NCI-H1105 treated with DMSO at 0.1 percent for 48 hours (cell line): ENCODE data around the gene TWSG1.
"Not testable (repeated sequence)": the region's sequence is repeated elsewhere in the genome, so short reads cannot be mapped to it uniquely, and the experiment has no call there.

ENCODE experiments used
- DNase-seq: peaks from one replicate; lab custom pipeline; 2025; lab: John Stamatoyannopoulos, UW

TWSG1 gene

DNA sequence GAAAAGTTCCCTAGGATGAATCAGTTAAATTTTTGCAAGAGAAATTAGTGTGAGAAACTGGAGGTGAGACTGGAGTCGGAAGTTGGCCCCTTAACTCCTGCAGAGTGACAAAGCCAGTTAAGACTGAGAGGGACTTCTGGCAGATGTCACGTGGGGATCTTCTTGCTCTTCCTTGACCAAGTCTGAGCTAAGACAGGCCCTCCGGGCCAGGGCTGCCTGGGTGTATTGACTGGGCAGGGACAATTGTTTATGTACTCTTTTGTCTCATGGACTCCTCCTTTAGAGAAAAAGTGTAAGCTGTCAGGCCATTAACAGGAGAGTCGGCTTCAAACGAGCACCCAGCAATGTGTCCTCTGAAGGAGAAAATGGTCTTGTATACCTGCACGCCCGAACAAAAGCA is 92.2 kb downstream of the TWSG1 start:
- no peak for DNase-seq

DNA sequence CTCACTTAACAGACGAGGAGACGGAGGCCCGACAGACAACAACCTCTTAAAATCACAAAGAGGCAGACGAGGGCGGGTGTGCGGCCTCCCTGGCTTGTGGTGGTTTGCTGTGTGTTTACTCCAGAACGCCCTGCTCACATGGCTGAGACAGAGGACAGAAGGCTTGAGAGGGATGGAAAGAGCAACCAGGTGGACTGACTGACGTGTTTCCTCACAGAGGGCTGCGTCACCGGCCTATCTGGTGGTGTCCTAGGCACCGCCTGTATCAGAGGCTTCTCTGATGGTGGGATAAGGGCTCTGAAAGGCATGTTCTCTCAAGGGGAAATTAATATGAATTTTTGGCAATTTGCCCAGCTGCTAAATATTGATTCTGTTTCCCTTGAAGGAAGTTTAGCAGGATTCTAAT is 93.7 kb downstream of the TWSG1 start:
- no peak for DNase-seq

DNA sequence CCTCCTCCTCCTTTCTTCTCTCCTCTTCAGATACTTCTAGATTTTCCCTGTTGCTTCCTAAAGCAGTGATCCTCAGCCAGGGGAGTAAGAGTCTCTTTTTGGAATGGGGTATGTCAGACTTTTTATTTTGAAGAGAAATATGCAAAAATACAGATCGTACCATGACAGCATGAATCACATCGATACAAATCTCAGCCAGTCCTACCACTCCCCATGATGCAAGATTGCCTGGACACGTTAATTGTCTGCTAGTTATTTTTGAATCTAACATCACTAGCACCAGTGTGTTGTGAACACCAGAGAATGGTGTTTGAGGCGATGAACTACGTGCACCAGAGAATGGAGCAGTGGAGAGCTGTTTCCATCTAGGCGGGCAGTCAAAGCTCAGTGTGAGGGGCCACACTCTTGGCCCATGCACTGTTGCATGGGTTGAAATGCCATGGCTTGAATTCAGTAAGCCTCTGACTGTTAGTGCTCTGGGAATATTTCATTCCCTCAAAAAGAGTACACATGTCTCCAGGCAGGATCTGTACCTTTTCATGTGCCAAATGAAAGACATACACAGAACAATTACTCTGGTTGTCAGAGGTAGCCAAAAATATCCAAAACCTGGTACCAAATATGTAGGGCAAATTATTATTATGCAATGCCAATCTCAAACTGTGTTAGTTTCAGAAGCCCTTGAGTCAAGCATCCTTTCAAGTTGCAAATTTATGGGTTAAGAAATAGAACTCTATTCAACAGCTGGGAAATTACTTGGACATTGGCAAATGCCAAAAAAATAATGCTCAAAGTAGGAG is 94.5 kb downstream of the TWSG1 start:
- DNase-seq: no peak

DNA sequence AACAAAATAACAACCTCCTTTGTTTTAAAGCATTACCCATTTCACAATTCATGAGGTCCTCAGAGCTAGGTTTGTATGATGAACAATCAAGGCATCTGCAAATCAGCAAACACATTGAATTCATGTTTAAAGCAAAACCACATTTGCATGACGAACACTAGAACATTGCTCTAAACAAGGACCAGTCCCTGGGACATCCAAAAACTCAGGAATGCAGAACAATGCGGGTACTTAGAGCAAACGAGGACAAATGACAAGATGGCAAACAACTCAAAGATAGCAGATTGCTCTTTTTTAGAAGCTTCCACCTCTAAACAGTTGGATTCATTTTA is 95.1 kb downstream of the TWSG1 start:
- DNase-seq: no peak

DNA sequence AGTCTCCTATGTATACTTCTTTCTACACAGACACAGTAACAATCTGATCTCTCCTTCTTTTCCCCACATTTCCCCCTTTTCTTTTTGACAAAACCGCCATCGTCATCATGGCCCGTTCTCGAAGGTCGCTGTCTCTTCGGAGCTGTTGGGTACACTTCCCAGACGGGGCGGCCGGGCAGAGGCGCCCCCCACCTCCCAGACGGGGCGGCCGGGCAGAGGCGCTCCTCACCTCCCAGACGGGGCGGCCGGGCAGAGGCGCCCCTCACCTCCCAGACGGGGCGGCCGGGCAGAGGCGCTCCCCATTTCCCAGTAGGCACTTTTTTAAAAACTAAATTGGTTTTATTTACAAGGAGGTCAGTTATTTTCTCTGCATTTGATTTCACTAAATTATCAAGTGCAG is 95.7 kb downstream of the TWSG1 start:
- not testable (repeated sequence) for DNase-seq

DNA sequence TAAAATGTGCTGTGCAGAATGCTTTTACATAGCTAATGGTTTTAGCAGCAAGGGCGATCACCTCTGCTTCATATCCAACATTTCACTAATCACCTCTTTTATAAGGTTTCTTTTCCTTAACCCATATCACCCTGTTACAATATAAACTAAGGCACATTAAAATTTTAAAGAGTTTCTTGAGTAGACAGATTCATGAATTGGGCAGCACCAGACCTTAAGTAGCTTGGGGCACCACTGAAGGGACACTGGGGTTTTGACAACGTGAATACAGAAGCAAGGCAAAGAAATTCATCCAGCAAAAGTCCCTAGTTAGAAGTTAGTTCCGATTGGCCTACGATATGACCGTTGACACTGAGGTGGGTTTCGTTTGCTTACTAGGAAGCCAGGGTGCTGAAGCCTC is 96.7 kb downstream of the TWSG1 start:
- DNase-seq: no peak

DNA sequence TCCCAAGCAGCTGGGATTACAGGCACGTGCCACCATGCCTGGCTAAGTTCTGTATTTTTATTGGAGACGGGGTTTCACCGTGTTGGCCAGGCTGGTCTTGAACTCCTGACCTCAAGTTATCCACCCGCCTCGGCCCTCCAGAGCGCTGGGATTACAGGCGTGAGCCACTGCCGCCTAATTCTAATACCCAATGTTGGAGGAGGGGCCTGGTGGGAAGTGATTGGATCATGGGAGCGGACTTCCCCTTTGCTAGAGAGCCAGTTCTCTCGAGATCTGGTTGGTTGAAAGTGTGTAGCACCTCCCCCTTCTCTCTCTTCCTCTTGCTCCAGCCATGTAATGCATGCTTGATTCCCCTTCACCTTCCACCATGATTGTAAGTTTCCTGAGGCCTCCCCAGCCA is 98.5 kb downstream of the TWSG1 start:
- DNase-seq: not testable (repeated sequence)

DNA sequence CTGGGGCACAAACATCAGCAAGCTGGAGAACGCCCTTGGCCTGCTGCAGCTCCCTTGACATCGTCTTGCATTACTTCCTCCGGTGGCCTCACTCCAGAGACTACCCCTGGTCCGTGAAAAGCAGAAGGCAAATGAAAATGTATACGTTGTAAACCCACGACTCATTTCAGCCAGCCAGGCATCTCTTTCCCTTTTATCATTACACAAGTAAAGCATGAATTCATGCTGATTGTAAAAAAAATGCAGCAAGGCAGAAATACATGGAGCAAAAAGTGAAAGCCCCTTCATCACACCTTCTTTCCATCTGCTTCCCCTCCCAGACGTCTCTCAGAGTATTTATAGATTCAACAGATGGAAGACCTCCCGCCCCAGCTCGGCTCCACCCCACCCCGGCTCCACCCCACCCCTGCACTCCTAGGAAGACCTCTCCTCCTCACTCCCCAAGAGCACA is 99.1 kb downstream of the TWSG1 start:
- DNase-seq: no peak

DNA sequence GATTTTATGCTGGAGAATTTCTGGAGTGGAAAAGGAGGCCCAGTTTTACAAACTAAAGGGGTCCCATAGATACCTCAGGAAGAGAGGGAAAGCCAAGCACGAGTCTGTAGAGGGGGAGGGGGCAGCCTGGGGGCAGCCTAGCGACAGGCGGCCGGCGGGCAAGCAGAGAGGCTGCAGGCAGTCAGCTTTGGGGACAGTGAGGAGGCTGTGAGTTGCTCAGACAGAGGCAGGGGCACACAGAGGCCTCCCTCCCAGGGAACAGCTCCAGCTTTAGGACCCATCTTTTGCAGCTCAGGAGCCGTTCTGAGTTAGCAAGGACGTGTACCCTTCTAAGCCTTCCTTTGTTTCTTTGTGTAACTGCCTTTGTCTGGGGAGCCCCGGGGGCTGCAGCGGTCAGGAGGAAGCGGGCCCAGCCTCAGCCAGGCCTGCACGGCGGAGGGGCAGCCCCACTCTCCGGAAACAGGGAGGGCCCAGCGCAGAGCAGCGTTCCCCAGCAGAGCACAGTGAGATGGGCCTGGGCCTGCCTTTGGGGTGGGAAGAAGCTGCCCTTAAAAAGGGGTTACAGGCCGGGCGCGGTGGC is 99.6 kb downstream of the TWSG1 start:
- no peak for DNase-seq

DNA sequence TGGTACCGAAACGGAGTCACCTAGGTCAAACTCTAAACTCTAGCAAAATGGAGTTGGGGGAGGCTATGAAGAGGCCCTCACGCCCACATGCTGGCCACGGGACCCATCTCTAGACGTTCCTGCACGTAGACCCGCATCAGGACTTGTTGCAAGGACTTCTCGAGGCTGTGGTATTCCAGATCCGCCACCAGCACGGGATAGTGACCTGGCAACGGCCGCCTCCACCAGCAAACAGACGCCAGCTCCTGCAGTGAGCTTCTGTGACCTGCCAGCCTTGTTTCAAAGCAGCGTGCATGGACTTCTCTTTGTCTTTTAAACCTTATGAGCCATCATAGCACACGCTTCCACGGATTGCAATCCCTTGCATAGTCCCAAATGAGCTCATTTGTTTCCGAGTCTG is 100.5 kb downstream of the TWSG1 start:
- DNase-seq: no peak

DNA sequence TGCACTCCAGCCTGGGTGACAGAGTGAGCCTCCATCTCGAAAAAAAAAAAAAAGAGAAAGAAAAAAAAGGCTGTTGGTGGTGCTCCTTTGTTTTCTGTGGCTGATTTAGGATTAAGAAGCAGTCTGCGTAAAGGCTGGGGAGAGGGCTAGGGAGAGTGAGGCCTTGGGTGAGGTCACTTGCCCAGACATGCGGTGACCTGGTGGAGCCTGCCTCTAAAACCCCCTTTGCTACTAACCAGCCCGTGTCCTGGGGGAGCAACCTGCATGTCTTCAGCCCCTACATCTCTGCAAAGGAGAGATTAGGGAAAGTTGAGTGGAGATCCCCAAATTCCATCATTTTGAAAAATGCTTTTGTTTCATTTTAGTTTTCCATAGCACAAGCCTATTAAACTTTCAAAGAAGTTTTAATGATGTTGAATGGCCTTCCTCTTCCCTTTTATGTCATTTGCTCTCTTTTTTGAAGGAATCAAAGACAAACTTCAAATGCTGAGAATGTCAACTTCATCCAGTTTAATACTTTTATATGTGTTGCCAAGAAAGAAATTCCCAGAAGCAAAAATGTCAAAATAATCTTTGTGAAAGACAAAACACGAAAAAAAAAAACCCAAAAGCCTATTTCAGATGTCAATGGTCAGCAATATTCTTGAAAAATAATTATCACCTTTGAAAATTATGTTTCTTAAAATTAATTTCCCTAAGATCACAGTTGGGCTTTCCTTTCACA is 101.8 kb downstream of the TWSG1 start:
- no peak for DNase-seq

DNA sequence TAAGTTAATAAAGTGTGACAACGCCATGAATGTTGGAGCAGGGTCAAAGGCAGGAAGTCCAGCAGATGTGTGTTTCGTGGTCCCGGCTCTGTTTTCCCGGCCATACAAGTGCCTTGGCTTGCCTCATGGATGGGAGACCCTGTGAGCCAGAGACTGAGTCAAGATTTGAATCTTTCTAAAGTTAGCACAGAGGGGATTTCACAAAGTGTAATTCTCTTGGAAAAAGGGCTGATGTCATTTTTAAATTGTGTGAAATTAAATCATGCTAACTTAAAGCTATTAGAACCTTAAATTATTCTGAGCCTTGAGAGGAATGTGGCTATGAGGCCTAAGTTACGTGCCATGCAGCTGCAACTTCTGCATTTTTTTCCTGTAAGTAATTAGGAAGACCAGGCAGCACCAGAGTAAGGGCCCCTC is 102.5 kb downstream of the TWSG1 start:
- no peak for DNase-seq

DNA sequence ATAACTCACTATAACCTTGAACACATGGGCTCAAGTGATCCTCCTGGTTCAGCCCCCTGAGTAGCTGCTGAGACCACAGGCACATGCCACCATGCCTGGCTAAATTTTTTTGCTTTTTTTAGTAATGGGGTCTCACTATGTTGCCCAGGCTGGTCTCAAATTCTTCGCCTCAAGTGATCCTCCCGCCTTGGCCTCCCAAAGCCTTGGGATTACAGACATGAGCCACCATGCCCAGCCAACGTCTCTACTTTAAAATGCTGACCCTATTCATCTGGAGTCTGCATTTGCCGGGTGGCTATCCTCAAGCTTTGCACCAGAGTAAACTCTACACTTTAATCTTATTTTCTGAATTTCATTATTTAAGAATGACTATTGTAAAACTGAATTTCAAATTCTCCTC is 103.1 kb downstream of the TWSG1 start:
- no peak for DNase-seq

DNA sequence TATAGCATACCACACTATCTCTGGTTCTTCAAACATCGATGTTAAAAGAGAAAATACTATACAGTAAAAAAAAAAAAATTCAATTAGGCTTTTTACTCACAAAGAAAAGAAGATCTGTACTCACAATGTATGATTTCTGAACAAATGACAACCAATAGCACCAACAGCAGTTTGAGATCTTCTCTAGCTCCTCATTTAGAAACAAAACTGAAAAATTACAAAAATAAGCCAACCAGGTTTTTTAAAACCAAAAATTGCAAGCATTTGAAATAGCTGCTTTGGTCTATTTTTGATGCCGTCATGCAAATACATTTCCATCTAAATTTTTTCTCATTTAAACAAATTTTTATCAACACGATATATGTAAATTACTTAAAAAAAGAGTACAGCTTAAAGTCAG is 106.5 kb downstream of the TWSG1 start:
- DNase-seq: no peak

DNA sequence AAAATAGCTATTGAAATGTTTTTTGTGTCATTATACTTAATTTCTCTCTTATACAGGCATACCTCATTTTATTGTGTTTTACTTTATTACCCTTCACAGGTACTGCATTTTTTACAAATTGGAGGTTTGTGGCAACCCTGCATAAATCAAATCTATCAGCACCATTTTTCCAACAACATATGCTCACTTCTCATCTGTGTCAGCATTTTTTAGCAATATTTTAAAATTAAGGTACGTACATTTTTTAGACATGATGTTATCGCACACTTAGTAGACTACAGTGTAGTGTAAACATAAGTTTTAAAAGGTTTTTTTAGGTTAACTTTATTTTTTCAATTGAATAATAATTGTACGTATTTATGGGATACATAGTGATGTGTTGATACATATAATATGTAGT is 110.0 kb downstream of the TWSG1 start:
- DNase-seq: no peak

DNA sequence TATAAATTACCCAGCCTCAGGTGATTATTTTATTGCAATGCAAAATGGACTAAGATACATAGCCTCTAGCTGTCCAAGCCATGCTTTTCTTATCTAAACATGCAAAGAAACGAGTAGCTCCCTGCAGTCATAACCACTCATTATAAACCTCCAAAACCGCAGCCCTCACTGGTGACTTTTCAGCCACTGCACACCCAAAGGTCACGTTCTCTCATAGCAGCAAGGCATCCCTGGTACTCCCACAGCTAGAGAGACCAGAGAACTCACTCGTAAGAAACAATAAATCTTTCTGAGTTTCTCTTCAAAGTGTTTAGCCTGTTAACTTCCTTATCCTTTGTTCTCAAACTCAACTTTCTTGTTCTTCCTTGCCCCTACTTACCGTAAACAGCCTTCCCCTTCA is 112.3 kb downstream of the TWSG1 start:
- DNase-seq: no peak

DNA sequence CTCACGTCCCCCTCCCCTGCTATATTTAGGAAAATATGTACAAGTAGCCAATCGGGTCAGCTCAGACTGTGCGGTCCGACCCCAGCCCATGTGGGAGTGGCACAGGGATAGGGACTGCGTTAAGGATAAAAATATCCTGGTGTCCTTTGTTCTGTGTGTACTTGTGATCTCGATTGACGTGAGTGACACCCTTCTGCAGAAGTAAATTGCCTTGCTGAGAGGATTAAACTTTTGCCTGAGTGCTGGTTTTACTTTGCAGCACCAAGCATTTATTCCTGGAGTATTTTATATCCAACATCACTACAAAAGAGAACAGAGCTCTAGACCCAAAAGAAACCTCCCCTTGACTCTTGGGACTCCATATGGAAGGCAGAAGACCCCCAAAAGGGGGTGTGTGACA is 112.8 kb downstream of the TWSG1 start:
- DNase-seq: no peak

DNA sequence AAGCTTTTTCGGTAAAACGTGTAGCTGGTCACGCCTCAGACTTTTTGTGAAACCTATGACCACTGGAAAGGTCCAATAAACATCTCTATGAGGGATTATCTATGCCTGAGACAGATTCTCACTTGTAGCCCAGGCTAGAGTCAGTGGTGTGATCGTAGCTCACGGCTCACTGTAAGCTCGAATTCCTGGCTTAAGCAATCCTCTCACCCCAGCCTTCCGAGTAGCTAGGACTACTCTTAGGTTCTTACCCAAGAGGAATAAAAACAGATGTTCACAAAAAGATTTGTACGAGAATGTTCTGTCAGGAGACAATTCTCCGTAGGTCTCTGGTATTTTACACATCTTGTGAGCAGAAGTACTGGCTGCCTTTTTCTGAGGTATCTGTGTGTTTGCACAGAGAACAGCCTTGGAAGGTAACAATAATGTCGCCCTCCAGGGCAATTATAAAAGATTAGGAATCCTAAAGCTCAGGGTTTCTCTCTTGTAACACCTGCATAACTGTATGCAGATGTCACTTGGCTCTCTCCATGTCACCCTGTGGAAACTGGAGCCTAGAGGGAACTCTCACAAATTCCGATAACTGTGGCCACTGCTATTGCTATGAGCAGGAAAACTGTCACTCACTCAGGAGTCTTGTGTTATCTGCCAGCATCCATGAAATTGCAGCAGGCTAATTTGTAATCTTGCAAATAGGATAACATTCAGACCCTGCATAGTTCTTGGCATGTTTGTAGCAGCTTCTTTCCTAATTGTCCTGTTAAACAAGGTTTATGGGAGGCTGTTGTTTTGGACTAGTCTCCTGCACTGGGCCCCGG is 115.2 kb downstream of the TWSG1 start:
- DNase-seq: no peak

DNA sequence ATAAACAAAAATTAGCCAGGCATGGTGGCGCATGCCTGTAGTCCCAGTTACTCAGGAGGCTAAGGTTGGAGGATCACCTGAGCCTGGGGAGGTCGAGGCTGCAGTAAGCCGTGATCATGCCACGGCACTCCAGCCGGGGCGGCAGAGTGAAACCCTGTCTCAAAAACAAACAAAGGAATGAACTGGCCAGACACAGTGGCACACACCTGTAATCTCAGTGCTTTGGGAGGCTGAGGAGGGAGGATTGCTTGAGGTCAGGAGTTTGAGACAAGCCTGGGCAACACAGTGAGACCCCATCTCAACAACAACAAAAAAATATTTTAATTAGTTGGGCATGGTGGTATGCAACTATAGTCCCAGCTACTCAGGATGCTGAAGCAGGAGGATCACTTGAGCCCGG is 116.3 kb downstream of the TWSG1 start:
- not testable (repeated sequence) for DNase-seq
